NCI-H345 treated with DMSO at 0.1 percent for 48 hours (cell line): Measurements from ENCODE around the gene AGBL1.
"Not testable (repeated sequence)": the region's sequence is repeated elsewhere in the genome, so short reads cannot be mapped to it uniquely, and the experiment has no call there.

Source experiments
- DNase-seq: peaks from one replicate; lab custom pipeline; 2025; ENCODE audit not compliant: unreplicated experiment; lab: John Stamatoyannopoulos, UW

AGBL1 gene

DNA sequence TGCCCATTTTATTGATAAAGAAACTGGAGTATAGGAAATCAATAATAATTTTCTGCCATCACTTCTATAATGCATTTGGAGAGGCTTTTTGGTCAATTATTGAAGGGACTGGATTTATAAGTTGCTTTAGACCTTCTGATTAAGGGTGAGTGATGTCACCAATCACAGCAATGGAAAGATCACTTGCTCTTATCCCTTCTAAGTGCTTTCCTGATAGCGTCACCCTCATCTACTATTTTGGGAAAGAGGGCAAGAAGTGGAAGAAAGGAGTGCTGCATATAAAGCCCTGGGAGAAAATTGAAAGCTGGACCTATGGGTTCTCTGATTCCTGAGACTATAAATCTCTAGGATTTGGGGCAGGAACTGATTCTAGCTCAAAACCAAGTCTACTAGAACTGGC lies 771.3 kb downstream of the AGBL1 start:
- DNase-seq = no peak

DNA sequence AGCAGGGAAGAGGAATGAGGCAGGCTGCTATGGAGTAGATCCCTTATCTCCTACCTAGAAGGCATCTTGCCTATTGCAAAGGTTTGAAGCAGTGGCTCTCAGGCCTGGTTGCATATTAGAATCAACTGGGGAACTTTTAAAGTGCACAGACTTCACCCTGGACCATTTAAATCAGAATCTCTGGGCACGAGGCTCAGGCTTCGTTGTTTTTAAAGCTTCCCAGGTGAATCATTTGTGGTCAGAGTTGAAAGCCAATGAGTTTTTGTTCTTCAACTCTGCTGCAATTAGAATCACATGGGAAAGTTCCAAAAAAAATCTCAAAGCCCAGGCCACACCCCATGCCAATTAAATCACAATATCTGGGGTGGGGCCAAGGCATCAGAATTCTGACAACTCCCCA lies 773.1 kb downstream of the AGBL1 start:
- DNase-seq = no peak

DNA sequence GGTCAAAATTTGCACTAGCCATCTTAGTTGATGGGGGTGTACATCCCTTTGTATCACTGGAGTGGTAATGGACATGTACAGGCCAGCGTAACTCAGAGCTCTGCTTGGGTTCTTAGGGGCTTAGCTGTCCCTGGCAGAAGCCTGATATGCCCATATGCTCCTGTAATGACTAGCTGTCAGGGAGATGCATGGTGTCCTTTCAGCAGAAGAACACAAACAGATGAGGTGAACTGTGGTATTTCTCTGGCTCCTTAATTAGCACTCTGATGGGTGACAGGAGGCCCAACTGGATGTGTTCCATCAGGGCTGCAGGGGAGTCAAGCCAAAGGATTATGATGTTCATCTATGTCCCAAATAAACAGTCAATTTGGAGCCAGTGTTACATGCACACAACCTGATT lies 774.5 kb downstream of the AGBL1 start:
- DNase-seq = no peak

DNA sequence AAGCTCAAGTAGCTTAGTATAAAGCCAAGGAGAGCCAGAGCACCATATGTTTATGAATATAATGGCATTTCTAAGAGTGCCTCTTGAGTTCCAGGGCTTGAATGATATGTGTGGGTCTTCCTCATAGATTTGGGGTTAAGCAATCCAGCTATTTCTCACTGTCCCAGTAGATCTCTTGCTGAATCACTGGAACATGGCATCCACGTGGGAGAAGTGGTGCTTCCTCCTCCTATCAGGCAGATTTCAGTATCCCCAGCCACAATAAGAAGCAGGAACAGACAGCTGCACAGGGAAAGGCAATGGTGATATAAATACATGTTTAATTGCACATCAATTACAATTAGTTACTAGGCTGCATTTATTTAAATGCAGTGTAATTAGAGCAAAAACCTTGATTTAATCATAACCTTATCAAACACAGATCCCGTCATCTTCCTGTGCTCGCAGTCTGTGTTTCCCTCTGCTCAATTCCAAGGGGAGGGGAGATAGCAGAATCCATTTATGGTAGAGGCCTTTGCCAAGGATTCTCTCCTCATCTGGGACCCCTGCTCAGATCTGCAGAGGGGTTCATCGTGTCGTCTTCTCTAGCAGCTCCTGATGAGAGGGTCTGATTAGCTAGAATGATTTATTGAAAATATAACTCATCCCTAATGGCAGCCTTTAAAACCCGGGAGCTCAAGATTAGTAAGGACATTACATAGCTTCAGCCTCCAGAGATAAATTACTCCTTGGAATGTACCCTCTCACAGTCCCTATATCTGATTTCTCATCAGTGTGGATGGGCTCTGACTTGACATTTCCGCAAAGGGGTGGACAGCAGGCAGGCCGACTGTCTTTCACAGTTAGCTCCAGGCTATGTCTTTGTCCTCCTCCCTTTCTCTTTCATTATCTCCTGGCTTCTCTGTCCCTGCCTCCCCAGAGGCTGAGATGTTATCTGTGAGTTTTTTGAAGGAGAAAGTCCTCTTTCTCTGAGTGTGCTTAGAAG lies 775.9 kb downstream of the AGBL1 start:
- no peak for DNase-seq

DNA sequence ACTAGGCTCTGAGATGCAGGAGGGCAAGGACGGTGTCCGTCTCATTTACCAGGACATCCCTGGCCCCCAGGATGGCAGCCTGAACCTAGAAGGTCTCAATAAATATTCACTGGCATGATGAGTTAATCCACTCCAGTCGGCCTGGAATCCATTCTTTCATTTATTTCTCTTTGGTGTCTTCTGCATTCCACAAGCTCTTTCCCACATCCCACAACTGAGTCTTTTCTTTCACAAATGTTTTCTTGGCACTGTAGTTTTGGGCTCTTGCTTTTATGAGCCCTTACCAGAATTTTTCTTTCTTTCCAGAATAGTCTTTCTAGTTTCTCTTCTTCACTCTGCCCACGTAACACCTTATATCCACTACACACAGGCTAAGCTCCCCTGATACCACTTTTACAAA lies 778.0 kb downstream of the AGBL1 start:
- no peak for DNase-seq

DNA sequence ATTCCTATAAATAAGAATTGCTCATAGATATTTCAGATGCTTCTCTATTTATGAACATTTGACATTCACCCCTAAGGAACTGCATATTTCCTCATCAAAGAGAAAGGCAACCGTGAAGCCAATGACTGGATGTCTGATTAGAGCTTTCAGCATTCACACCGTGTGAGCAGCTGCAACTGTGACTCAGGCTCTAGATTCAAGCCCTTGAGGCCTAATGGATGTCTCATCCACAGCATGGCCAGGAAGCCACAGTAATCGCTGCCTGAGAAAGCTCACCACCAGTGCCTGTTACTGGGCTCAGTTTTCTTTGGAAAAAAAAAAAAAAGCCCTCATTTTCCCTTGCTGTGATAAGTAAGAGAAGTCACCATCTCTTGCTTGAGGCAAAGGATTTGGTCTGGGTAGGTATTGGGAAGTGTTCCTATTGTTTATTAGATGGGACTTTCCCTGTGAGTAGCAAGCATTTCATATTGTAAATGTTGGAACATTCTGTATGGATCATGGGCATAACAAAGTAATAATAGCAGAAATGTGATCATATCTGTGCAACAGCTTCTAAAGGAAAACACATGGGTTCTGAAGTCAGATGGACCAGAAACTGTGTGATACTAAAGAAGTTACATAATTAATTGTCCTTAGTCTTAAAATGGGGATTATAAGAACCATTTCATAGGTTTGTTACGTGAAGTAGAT lies 783.7 kb downstream of the AGBL1 start:
- DNase-seq = no peak

DNA sequence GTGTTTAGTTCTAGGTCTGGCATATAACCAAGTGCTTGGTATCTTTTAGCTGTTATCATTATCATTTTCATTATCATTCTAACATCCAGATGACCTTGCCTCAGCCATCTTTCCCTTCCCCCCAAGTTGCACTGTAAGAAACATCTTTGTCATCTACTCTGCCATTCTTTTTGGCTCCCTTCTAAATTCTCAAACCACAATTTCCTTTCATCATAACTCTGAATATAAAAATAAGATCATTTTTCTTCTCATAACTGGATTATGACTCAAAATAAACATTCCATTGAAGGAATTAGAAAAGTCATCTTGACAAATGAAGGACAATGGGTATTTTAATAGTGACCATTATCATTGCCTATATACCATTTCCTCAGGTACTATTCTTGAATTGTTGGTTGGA lies 786.2 kb downstream of the AGBL1 start:
- DNase-seq = no peak

DNA sequence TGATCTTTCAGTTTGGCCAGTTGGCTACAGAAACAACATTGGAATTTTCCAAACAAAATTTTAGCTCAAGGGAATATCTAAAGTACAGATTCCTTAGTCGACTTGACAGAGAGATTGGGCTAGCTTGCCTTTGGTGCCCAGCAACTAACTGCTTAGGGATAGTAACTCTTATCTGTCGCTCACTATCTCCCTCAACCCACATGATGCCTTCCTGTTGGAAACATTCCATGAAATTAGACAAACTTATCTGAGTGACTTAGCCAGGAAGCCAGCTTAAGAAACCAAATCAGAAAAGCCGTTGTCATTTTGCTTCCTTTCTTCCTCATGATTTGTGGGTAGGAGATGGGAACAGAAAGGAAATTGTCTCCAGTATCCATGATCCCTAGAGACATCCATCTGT lies 791.2 kb downstream of the AGBL1 start:
- no peak for DNase-seq

DNA sequence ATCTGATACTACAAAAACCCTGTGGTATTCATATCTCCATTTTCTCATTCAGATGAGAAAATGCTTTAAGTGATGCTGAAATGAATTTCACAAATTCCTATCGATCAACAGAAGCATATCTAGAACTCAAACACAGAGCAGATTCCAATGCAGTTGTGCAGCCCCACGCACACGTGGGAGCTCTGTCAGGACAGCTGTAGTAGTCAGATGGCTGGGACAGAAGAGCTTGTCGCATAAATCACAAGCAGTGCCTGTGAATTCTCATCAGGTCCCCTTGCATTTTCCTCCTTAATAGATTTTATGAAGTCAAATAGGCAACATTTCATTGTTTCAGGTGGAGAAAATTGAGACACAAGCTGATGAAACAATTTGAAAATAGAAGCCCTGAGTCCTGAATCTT lies 792.3 kb downstream of the AGBL1 start:
- DNase-seq = no peak

DNA sequence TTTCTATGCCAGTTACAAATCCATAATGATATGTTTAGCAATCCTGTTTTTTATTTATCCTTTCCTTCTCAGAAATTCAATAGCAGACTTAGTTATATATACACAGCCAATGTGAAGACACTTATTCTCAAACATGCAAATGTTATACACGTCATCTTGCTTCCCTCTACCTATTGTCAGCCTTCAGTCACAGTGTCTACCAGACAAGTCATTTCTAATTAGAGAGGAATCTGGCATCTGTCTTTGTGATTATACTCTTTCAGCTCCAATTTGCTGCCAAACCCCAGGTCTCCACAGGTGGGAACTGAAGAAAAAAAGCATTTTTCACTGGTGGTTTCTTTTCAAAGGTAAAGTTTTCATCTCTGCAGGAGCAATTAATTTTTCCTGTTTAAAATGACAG lies 793.1 kb downstream of the AGBL1 start:
- DNase-seq = no peak

DNA sequence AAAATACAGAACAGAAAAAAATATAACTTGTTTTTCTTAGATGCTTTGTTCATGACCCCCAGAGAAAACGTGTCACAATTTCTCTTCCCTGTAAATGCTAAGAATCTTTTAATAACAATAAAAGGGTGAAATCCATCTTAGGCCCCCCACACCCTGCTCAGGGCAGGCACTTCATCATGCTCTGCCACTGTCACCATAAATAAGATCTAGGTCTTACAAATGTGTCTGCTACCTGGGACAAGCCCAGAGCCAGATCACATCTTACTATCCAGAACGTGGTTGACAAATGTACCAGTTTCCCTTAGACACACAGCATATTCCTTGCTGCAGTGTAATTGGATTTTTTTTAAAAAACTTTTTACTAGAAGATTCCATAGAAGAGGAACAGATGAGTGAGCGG lies 795.4 kb downstream of the AGBL1 start:
- no peak for DNase-seq

DNA sequence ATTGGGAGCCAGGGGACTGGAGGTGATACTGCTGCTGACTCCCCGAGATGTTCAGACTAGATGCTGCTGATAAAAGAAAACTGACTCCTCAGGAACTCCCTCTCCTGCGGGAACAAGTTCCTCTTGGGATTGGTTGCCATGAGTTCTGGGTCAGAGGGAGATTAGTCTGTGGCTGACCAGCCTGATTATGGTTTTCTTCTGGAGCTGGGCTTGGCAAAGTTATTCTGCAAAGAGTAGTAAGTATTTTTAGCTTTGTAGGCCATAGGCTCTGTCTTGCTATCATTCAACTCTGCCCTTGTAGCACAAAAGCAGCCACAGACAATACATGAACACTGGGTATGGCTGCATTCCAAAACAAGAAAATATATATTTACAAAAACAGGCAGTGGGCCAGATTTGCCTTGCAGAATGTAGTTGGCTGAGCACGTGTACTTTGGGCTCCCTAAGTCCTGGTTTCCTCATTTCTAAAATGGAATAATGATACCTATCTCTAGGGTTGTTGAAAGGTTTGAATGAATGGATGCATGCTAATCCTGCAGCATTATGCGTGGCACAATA lies 796.8 kb downstream of the AGBL1 start:
- no peak for DNase-seq

DNA sequence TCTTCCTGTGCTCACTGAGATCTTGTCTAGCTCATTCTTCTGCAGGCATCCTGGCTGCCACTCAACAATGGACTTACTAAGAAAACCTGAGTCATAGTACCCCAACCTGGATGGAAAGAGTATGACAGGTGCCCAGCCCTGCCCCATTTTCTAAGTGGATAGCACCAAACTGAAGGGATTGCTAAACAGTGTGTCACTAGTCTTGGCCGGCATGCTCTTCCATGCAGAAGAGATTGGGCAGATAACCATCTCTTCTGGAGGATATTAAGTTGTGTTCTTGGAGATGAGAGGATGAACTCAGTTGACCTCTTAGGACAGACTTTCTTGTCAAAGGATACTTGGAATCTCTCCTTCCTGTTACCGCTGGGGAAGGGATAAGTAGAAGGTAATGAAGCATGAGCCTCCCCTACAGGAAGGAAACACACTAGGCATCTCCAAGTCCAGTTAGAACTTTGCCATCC lies 797.5 kb downstream of the AGBL1 start:
- no peak for DNase-seq

DNA sequence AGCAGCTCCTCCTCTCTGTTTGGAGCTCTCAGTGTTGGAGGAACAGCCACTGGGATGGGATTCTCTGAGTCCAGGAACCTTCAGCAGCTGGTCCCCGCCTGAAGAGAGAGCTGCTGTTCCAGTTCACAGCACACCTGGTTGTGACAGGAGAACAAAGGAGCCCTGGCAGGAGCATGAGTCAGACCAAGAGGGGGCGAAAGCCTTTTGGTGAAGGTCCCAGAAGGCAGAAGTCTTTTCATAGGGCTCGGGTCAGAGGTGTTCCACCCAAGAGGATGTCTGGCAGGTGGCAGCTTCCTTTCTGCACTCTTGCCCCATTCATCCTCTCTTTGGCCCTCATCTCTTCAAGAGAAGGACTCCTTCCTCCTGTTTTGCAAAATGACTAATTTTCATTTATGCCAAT lies 799.2 kb downstream of the AGBL1 start:
- DNase-seq = not testable (repeated sequence)

DNA sequence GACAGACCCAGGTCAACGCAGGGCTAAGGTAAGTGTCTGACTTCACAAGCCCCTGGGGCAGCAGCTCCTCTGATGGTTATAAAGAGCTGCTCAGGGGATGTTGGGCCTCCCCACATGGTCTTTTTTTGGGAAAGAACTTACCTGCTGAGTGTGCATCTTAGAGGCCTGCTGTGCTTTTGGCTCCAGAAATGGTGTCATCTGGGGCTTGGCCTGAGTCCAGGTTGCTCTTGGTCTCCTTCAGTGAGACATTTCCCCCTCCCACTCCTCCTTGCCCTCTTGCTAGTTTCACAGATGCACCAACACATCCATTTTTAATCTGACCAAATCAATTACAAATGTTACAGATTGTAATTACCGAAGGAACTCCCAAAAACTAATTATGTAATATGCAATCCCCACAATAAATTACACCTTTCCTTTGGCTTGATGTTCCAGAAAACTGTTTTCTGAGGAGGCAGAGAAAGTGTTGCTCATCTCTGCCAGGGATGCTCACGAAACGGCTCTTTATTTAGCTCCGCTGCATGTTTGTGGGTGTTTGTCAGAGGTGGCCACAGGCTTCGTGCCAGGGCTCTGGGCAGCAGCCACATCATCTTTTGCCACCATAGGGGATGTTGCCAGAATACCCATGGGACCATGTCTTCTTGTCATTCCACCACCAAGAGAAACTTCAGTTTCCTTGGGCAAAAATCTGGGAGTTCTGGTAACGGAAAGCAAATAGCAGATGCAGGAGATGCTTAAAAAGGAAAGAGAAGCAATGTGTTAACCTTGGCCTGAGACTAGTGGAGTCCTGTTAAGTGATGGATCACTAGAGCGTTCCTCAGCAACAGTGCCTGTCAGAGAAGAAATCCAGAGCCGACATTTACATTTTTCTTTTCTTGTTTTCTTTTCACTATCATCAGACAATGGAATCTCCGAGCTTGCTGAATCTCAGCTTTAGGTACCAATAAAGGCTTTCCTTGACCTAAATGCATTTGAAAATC lies 799.9 kb downstream of the AGBL1 start:
- DNase-seq = no peak

DNA sequence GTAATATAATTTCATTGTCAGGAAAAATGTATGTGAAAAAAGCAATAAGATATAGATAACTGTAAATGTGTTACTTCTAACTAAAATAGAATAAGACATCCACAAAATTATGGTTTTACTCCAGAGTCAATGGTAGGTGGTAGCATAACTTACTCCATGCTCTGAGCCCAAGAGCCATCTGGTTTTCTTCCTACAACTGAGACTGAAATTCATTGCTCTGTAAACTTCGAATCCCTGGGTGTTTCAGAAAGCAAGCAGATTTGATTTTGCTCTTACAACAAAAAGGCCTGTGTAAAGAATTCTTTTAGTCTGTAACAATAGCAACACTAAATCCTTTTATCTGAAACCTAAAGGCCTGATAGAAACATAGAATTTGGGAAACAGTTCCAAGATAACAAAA lies 805.9 kb downstream of the AGBL1 start:
- no peak for DNase-seq

DNA sequence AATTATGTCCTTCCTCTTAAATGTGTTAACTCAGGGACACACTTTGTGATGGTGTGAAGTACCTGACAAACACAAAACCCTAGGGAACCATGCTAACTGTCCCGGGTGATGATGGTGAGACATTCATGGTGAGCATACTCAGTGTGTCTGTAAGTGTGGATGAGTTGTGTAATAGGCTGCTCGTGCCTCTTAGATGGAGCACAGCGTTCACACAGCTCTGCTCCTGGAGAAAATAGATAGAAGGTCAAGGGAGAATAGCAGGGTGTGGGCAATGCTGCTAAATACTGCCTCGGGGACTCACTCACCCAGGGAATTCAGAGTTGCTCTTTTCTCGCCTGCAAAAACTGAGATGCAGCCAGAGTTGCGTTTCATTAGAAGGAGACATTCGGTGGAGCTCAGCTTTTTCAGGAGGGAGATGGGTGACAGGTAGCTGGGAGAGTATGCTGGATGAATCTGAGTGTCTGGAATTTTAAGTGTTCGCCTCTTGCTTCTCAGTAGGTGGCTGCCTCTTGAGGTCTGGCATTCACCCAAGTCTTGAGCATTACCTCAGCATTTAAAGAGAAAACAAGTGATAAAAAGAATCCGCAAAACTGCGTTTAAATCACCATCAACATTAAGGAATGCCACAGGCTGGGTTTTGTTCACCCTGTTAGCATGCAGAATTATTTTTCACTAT lies 813.2 kb downstream of the AGBL1 start:
- peak; percentile 20 for DNase-seq

DNA sequence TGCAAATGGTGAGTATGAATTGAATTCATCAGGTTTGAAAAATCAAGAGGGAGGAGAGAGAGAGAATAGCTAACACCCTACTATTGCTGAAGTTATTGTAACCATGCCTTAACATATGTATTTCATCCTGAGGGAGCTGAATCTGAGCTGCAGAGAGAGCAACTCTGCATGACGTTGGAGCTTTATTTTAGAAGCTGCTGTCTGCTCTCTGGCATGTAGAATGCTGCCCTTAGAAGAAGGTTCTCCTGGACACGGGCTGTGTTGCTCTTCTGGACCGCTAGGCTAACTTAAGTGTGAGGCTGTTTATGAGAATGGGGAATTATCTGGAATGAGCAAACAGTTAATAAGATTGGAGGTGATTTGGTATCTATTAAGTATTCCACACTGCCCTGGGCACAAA lies 814.6 kb downstream of the AGBL1 start:
- DNase-seq = no peak

DNA sequence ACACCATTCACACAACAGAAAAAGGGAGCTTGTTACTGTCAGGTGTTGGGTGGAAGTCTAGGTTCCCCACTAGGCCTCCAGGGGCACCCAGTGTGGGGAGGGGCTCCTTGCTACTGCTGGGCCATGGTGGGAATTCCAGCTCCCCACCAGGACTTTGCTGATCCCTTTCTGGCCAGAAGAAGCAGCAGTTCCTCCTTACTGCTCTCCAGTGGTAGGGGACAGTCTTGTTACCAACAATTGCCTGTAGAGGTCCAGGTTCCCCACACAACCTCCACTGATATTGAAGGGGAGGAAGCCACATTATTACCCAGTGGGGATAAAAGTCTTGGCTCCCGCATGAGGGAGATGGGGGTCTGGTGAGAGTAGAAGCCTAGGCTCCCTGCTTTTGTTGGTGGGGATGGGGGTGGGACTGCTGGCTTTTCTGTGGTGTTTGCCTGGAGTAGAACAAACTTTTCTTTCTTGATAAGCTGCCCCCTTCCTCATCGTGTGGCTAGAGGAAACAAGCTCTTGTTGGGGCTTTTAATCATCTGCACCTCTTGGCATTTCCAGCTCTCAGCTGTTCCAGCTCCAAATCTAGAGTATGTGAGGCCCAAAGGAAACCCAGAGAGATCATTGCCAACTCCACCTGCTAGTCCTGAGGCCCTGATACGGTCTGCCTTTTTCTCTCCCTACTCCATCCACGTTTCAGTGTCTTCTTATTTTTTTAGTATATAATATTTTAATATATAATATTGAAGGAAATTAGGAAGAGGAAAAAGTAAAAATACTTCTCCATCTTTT lies 824.2 kb downstream of the AGBL1 start:
- DNase-seq = no peak
